Activated naive CD4-positive, alpha-beta T cell treated with anti-CD3 and anti-CD28 coated beads, Interleukin-2, amount 10 ng/mL, durations not matched to agents 7 days and 5 days (primary cell): Measurements from ENCODE around the gene SEC14L5.
A peak's percentile ranks its signal among the peaks of the same experiment; 100 is the strongest.
"Not testable (repeated sequence)": the region's sequence is repeated elsewhere in the genome, so short reads cannot be mapped to it uniquely, and the experiment has no call there.

Experiments used
- CTCF ChIA-PET: fragments of 350-600 bp; sonication (Branson Sonifier 250); formaldehyde crosslinking; loops from one replicate; lab custom pipeline; 2021; ENCODE audit warnings: antibody characterized with exemption; lab: Charles Lee
- DNase-seq: peaks from one replicate; pipeline ENCODE4 v3.0.0-alpha.2; 2020
- H3K27ac Mint-ChIP-seq: one replicate; pipeline ENCODE4 v1.8.0; 2021; ENCODE audit warnings: mild to moderate bottlenecking, moderate library complexity, mixed read lengths
- H3K27me3 Mint-ChIP-seq: one replicate; pipeline ENCODE4 v1.8.0; 2021; ENCODE audit warnings: mild to moderate bottlenecking, mixed read lengths
- H3K36me3 Mint-ChIP-seq: one replicate; pipeline ENCODE4 v1.8.0; 2021; ENCODE audit warnings: mixed read lengths
- H3K4me1 Mint-ChIP-seq: one replicate; pipeline ENCODE4 v1.8.0; 2021; ENCODE audit warnings: mixed read lengths
- H3K4me3 Mint-ChIP-seq: one replicate; pipeline ENCODE4 v1.8.0; 2021; ENCODE audit warnings: mild to moderate bottlenecking, moderate library complexity, mixed read lengths
- H3K9me3 Mint-ChIP-seq: one replicate; pipeline ENCODE4 v1.8.0; 2021; ENCODE audit warnings: mixed read lengths

SEC14L5 gene

DNA sequence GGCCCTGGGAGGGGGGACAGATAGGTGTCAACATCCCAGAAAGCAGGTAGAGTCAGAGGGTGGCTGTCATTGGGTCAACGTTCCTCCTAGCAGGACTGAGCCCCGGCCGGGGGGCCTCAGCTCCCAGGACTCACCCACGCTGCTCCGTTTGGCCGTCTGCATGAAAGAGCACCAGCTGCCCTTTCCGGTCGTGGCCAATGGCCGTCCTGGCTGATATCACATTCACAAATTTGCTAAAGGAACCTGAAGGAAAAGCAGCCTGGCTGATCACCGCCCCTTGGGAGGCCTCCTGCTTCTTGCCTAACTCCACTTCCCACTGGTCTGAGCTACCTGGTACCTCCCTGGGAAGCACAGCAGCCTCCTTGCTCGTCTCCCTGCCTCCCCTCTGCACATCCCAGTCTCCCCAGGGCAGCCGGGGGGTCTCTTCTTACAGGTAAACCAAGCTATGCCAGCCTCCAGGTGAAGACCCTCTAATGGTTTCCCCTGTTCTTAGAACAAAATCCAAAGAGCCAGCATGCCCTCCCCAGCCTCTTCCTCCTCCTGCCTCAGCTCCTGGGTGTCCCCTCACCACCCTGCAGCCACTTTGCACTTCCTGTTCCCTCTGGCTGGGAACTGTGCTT is 72.2 kb downstream of the SEC14L5 start:
- CTCF ChIA-PET: no interaction called here
- DNase-seq: no peak
- Mint-ChIP-seq H3K4me1 (peaks cover 21% of the 10 kb centered on the region), H3K9me3 (no peaks in the 10 kb centered on the region), H3K4me3 (no peak overlapping the region), H3K36me3 (no peaks in the 10 kb centered on the region), H3K27ac (no peak overlapping the region), H3K27me3 (no peaks in the 10 kb centered on the region)

DNA sequence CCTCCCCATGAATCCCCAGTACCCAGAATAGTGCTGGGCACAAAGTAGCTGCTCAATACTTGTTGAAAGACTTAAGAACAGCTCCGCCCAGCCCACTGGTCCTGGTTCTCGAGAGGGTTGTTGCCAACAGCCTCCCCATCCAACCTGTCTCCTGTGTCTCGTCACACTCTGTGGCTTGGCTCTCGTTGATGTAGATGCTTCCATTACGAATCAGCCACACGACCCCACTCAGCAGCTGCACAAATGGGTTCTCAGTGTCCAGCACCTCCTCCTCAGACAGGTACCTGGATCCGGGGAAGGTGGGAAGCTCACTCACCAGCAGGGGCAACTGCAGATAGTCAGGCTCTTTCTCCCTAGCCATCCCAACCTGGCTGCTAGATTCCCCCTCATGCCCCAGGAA is 73.5 kb downstream of the SEC14L5 start:
- no peaks in the 10 kb centered on the region for H3K36me3 Mint-ChIP-seq
- CTCF ChIA-PET: interaction anchor here (0.9 kb wide), 1 partner anchor 26 kb away, joined by 3 read pairs; no protein-coding TSS in a partner anchor

DNA sequence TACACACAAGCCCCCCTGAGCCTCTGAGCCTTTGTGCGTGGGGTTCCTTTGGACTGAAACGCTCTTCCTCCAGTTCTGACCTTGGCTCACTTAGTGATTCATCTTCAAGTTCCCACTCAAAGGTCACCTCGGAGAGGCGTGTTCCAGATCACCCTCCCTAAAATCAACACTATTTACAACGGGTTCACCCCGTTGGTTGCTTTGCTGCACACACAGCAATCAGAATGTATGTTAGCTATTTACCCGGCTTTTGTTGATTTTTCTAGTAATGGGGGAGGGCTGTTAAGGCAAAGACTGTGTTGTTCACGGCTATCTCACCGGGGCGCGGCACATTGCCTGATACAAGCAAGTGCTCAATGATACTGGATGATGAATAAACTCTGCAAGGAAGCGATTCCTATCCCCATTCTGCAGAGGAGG is 74.6 kb downstream of the SEC14L5 start:
- Mint-ChIP-seq H3K9me3 (no peaks in the 10 kb centered on the region), H3K4me3 (peak overlapping the region; percentile 86), H3K27me3 (no peaks in the 10 kb centered on the region), H3K36me3 (no peaks in the 10 kb centered on the region), H3K27ac (peak overlapping the region; percentile 52), H3K4me1 (peaks cover 21% of the 10 kb centered on the region)
- DNase-seq: no peak
- CTCF ChIA-PET: no interaction called here

More for the DNA sequence above, 73.5 kb downstream of the SEC14L5 start:
- Mint-ChIP-seq H3K9me3 (no peaks in the 10 kb centered on the region), H3K4me3 (peak overlapping the region; percentile 64), H3K27me3 (no peaks in the 10 kb centered on the region), H3K27ac (no peak overlapping the region), H3K4me1 (peaks cover 21% of the 10 kb centered on the region)
- no peak for DNase-seq

DNA sequence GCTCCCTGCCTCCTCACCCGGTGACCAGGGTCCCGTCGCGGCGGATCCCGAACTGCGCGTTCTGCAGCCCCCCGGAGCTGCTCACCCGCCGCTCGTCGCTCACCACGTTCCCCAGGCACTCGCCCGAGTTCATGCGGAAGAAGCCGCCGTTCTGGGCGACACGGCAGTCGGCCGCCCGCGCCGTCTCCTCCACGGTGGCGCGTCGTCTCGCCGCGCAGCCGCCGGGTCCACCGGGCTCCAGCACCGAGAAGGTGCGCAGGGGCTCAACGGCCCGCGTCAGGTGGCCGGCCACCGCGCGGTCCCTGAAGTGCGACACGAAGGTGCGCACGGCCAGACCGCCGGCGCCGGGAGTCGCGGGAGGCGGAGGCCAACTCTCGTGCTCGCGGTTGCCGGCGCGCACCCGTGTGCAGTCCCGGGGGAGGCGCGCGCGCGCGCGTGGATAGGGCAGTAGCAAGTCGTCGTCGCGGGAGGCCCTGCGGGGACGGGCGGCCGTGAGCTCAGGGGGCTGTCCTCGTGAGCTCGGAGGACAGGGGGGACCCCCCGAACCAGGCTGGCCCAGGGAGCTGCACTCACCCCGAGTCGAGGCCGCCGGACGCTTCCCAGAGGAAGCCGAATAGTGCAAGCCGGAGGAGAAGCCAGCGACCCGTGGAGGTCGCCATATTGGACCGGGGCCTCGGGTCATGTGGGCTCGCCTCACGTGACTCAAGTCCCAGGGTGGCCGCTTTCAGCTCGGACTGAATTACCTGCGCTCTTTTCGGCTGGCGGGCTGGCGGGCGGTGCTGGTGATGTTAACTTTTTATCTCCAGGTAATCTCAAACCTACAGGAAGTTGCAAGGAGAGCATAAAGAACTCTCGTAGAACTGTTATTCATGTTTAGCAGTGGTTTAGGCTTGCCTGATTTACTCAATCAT is 75.4 kb downstream of the SEC14L5 start, which contains the start of gene NAGPA:
Gene NAGPA, minus strand, starts transcription at position 680 of the 911 bp plus-strand sequence. Its CDS starts 21 bp downstream, at position 659.
- H3K4me3 Mint-ChIP-seq: peak within 1 kb of the TSS; percentile 86
- no peaks in the 10 kb centered on the region for H3K27me3 Mint-ChIP-seq
- peak; percentile 92 for DNase-seq
- H3K4me1 Mint-ChIP-seq: peaks cover 21% of the 10 kb centered on the region
- H3K27ac Mint-ChIP-seq: peak within 1 kb of the TSS; percentile 91
- no peaks in the 10 kb centered on the region for H3K9me3 Mint-ChIP-seq
- CTCF ChIA-PET: no interaction called here
- no peaks in the 10 kb centered on the region for H3K36me3 Mint-ChIP-seq

DNA sequence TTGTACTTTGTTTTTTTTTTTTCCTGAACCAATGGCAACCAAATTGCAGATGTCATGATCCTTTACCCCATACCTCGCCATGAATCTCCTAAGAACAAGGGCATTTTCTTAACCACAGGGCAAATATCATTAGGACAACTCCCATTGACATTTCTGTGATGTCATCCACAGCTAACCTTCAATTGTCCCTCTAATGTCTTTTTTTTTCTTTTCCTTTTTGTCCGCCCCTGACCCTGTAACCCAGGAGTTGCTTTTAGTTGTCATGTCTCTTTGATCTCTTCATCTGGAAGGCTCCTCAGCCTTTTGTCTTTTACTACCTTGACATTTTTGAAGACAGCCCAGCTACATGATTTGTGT is 76.0 kb downstream of the SEC14L5 start:
- Mint-ChIP-seq H3K4me1 (peaks cover 21% of the 10 kb centered on the region), H3K36me3 (no peaks in the 10 kb centered on the region), H3K9me3 (no peaks in the 10 kb centered on the region), H3K27ac (peak overlapping the region; percentile 91), H3K27me3 (no peaks in the 10 kb centered on the region), H3K4me3 (peak overlapping the region; percentile 86)
- CTCF ChIA-PET: no interaction called here
- no peak for DNase-seq

DNA sequence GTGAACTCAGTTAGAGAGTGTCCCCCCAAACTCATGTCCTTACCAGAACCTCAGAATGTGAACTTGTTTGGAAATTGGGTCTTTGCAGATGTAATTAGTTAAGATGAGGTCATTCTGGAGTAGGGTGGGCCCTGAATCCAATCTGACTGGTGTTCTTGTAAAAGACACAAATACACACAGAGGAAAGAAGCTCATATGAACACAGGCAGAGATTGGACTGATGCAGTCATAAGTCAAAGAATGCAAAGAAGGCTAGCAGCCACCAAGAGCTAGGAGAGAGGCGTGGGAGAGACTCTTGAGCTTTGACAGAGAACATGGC is 77.7 kb downstream of the SEC14L5 start:
- Mint-ChIP-seq H3K9me3 (no peaks in the 10 kb centered on the region), H3K4me1 (peaks cover 21% of the 10 kb centered on the region), H3K4me3 (no peak overlapping the region), H3K36me3 (no peaks in the 10 kb centered on the region), H3K27ac (no peak overlapping the region), H3K27me3 (no peaks in the 10 kb centered on the region)
- no peak for DNase-seq
- CTCF ChIA-PET: no interaction called here

DNA sequence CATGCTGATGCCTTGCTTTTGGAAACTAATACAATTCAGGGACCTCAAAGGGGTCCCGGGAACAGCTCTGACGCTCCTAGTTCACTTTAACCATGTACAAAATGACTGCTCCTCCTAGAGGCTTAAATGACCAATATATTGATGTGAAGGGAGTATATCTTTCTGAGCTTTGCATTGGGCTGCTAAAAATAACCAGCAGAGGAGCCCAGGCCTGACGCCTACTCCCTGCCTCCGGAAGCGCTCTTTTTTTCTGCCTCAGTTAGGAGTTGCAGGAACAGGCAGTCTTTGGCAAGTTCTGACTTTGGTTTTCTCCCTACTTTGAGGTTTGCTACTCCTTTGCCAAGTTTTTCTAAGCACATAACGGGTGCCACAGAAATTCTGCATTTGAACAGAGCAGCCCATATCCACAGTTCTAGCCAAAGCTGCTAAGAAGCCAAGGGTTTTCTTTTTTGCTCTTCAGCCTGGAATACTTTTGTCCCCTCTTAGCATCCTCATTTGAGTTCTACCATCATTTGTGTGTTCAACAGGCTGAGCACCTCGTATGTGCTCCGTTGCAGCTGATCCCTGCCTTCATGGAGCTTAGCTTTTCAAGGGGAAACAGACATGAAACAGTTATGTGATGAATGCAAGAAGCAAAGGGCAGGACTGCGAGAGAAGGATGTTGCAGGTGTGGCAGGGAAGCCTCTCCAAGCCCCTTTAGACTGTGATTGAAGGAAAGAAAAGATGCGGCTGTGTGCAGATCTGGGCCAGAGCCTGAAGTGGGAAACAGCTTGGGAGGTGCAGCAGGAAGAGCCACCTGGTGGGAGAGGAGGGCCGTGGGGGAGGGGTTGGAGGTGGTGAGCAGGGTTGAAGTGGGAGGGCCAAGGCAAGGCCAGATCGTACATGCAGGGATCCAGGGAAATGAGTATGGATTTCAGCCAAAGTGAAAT is 78.4 kb downstream of the SEC14L5 start:
- no peaks in the 10 kb centered on the region for H3K27me3 Mint-ChIP-seq
- no peaks in the 10 kb centered on the region for H3K36me3 Mint-ChIP-seq
- no peak overlapping the region for H3K27ac Mint-ChIP-seq
- no peak overlapping the region for H3K4me3 Mint-ChIP-seq
- CTCF ChIA-PET: no interaction called here
- no peaks in the 10 kb centered on the region for H3K9me3 Mint-ChIP-seq
- H3K4me1 Mint-ChIP-seq: peaks cover 21% of the 10 kb centered on the region
- DNase-seq: no peak

DNA sequence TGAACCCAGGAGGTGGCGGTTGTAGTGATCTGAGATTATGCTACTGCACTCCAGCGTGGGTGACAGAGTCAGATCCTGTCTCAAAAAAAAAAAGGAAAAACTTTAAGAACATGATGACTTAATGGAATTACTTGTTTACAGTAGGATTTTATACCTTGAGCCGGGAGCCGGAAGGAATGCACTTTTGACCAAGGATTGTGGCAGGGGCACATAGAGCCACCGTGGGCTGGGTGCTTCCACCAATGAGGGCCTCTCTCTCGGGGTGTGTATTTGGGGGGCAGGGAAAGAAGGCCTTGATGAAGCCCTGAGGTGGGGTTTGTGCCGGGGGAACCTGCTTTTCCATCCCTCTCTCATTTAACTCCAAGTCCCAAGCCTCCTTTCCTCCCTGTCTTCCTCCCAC is 82.3 kb downstream of the SEC14L5 start:
- no peaks in the 10 kb centered on the region for H3K9me3 Mint-ChIP-seq
- no peak overlapping the region for H3K4me3 Mint-ChIP-seq
- no peaks in the 10 kb centered on the region for H3K27me3 Mint-ChIP-seq
- H3K36me3 Mint-ChIP-seq: no peaks in the 10 kb centered on the region
- no peak overlapping the region for H3K27ac Mint-ChIP-seq
- DNase-seq: no peak
- H3K4me1 Mint-ChIP-seq: no peaks in the 10 kb centered on the region
- CTCF ChIA-PET: no interaction called here

DNA sequence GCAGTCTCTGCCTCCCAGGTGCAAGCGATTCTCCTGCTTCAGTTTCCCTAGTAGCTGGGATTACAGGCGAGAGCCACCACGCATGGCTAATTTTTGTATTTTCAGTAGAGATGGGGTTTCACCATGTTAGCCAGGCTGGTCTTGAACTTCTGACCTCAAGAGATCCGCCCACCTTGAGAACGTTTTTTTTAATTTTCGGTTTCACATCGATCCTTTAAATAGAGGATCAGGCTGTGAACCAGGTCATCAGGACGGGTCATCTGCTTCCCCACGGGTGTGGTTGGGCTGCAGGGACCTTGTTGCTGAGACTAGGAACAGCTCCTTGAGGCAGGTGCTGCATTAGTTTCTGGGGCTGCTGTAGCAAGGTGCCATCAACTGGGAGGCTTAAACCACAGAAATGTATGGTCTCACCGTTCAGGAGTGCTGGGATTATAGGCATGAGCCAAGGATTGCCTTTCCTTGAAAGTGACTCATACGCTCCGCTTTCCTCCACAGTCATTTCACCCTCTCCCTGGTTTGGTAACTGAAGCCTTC is 83.5 kb downstream of the SEC14L5 start:
- H3K36me3 Mint-ChIP-seq: no peaks in the 10 kb centered on the region
- H3K9me3 Mint-ChIP-seq: no peaks in the 10 kb centered on the region
- H3K27ac Mint-ChIP-seq: no peak overlapping the region
- H3K4me1 Mint-ChIP-seq: no peaks in the 10 kb centered on the region
- no peak overlapping the region for H3K4me3 Mint-ChIP-seq
- H3K27me3 Mint-ChIP-seq: no peaks in the 10 kb centered on the region
- CTCF ChIA-PET: no interaction called here
- no peak for DNase-seq

DNA sequence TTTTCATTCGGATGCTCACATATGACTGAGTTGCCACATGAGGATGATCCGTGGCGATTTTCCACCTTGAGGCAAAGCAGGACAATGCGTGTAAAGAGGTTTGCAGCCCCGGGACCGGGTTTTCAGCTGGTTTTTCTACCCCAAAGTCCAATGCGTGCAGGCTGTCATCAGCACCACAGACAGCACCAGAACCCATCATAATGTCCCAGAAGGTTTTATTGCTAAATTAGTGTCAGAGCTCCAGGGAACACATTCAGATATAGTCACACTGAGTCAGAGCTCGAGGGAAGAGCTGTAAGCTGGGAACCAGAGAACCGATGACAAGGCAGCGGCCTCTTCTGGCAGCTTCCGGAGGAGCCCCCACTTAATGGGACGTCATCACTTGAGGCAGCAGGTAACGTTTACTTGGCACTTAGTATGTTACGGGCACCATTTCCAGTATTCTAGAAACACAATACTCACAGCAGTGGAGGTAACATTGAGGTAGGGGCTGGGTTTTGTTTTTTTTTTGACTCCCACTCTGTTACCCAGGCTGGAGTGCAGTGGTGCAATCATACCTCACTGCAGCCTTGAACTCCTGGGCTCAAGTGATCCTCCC is 84.5 kb downstream of the SEC14L5 start:
- Mint-ChIP-seq H3K9me3 (no peaks in the 10 kb centered on the region), H3K36me3 (no peaks in the 10 kb centered on the region), H3K27ac (no peak overlapping the region), H3K27me3 (no peaks in the 10 kb centered on the region), H3K4me3 (no peak overlapping the region), H3K4me1 (no peaks in the 10 kb centered on the region)
- CTCF ChIA-PET: no interaction called here
- no peak for DNase-seq

DNA sequence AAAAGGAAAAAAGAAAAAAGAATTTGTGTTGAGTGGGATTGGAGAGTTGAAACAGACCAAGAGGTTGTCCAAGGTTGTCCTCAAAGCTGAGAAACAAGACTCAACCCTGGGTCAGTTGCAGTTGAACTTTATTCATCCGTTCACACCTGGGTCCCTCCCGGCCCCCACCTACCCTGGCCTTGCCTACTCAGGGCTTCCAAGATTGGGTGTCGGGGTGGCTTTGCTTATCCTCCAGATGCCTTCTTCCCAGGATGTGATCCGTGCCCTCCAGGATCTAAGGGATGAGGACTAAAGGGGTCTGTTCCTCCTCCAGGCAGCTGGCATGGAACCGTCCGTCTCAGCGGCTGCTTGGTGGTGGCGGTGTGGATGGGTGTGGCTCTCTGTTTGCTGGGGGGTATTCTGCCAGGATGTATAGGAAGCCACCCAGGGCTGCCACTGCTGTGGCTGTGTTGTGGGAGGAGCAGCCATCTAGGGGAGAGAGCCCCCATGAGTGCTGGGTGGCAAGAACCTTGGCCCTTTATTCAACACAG is 85.9 kb downstream of the SEC14L5 start:
- H3K36me3 Mint-ChIP-seq: no peaks in the 10 kb centered on the region
- CTCF ChIA-PET: no interaction called here
- peaks cover 2% of the 10 kb centered on the region for H3K9me3 Mint-ChIP-seq
- no peak overlapping the region for H3K27ac Mint-ChIP-seq
- DNase-seq: no peak
- peaks cover 5% of the 10 kb centered on the region for H3K27me3 Mint-ChIP-seq
- no peak overlapping the region for H3K4me3 Mint-ChIP-seq
- no peaks in the 10 kb centered on the region for H3K4me1 Mint-ChIP-seq

DNA sequence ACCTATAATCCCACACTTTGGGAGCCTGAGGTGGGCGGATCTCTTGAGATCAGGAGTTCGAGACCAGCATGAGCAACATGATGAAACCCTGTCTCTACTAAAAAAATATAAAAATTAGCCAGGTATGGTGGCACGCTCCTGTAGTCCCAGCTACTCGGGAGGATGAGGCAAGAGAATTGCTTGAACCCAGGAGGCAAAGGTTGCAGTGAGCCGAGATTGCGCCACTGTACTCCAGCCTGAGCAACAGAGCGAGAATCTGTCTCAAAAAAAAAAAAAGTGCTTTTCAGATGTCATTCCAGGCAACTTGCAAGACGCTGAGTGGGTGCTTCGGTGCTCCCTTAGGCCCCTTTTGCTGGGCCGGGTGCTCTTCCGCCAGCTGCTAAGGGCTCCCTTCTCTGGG is 86.5 kb downstream of the SEC14L5 start:
- DNase-seq, H3K9me3 Mint-ChIP-seq, H3K36me3 Mint-ChIP-seq, H3K4me1 Mint-ChIP-seq, CTCF ChIA-PET, H3K4me3 Mint-ChIP-seq, H3K27ac Mint-ChIP-seq, H3K27me3 Mint-ChIP-seq: not testable (repeated sequence)

DNA sequence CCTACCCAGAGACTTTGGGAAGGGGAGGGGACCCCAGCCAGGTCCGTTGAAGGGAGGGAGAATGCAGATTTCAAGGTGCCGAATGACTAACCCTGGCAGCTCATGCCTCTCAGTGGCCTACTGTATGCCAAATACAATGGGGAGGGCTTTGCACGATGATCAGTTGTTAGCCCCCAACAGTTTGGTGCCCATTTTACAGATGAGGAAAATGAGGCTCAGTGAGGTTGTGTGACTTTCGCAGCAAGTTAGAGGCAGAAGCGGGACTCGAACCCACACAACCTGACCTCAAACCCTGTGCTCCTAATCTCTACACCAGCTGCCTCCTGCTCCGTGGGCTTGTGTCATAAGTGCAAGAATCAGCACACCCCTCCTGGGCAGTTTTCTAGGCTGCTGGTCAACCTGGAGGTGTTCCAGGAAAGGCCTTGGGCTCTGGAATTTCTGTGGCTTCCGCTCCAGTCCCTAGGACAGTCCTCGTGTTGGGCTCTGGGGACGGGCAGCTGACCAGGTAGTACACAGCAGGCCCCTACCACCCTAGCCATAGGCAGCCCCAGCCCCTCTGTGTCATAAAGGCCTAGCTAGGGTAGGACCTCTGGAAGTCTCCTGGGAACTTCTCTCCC is 87.5 kb downstream of the SEC14L5 start:
- no peaks in the 10 kb centered on the region for H3K36me3 Mint-ChIP-seq
- DNase-seq: no peak
- CTCF ChIA-PET: interaction anchor here (1.1 kb wide), 1 partner anchor 10 kb away, joined by 3 read pairs; no protein-coding TSS in a partner anchor
- peaks cover 2% of the 10 kb centered on the region for H3K9me3 Mint-ChIP-seq
- H3K4me3 Mint-ChIP-seq: no peak overlapping the region
- H3K27ac Mint-ChIP-seq: no peak overlapping the region
- peaks cover 5% of the 10 kb centered on the region for H3K27me3 Mint-ChIP-seq
- no peaks in the 10 kb centered on the region for H3K4me1 Mint-ChIP-seq
